Dendritic cell treated with granulocyte-macrophage colony-stimulating factor and Interleukin-4, amounts not matched to agents 40 ng/mL and 50 ng/mL, for 4 days (primary cell): ENCODE data around the gene ARHGAP9.
"Not testable (repeated sequence)": the region's sequence is repeated elsewhere in the genome, so short reads cannot be mapped to it uniquely, and the experiment has no call there.

ENCODE experiments used
- H3K27ac Mint-ChIP-seq: one replicate; pipeline ENCODE4 v1.8.0; 2022; ENCODE audit warnings: mild to moderate bottlenecking, mixed read lengths
- H3K27me3 Mint-ChIP-seq: one replicate; pipeline ENCODE4 v1.8.0; 2022; ENCODE audit warnings: mild to moderate bottlenecking, mixed read lengths
- H3K36me3 Mint-ChIP-seq: one replicate; pipeline ENCODE4 v1.8.0; 2022; ENCODE audit warnings: low read depth, mixed read lengths
- H3K4me1 Mint-ChIP-seq: one replicate; pipeline ENCODE4 v1.8.0; 2022; ENCODE audit warnings: low read depth, mixed read lengths
- H3K4me3 Mint-ChIP-seq: one replicate; pipeline ENCODE4 v1.8.0; 2022; ENCODE audit warnings: mild to moderate bottlenecking, moderate library complexity, mixed read lengths
- H3K9me3 Mint-ChIP-seq: one replicate; pipeline ENCODE4 v1.8.0; 2022; ENCODE audit warnings: mixed read lengths
- intact Hi-C: fragments of 100-400 bp; cut with micrococcal nuclease; formaldehyde crosslinking; loops from one replicate; pipeline ENCODE4 v1.15.0; 2022

Gene ARHGAP9

GRCh38 chr12:57429473-57430111 is 50.1 kb downstream of the ARHGAP9 start:
- Mint-ChIP-seq H3K27ac (peak overlapping the region; percentile 98), H3K4me3 (peak overlapping the region; percentile 88), H3K27me3 (no peaks in the 10 kb centered on the region), H3K36me3 (peaks cover 18% of the 10 kb centered on the region), H3K4me1 (peaks cover 27% of the 10 kb centered on the region), H3K9me3 (no peaks in the 10 kb centered on the region)
- intact Hi-C loops: no loop called here

- H3K36me3 Mint-ChIP-seq: peaks cover 24% of the 10 kb centered on the region
- peak overlapping the region; percentile 64 for H3K4me3 Mint-ChIP-seq
- H3K27ac Mint-ChIP-seq: peak overlapping the region; percentile 98
- no peaks in the 10 kb centered on the region for H3K27me3 Mint-ChIP-seq
- intact Hi-C loops: no loop called here
- peaks cover 27% of the 10 kb centered on the region for H3K4me1 Mint-ChIP-seq
- H3K9me3 Mint-ChIP-seq: no peaks in the 10 kb centered on the region
Measured at GRCh38 chr12:57428965-57429364, 50.7 kb downstream of the ARHGAP9 start.

GRCh38 chr12:57426948-57427347 is 52.7 kb downstream of the ARHGAP9 start:
- Mint-ChIP-seq H3K36me3 (peaks cover 44% of the 10 kb centered on the region), H3K4me1 (peaks cover 27% of the 10 kb centered on the region)
- intact Hi-C loops, H3K27ac Mint-ChIP-seq, H3K9me3 Mint-ChIP-seq, H3K4me3 Mint-ChIP-seq, H3K27me3 Mint-ChIP-seq: not testable (repeated sequence)
